ENCODE measurements around the gene SFXN3.

Gene SFXN3

DNA sequence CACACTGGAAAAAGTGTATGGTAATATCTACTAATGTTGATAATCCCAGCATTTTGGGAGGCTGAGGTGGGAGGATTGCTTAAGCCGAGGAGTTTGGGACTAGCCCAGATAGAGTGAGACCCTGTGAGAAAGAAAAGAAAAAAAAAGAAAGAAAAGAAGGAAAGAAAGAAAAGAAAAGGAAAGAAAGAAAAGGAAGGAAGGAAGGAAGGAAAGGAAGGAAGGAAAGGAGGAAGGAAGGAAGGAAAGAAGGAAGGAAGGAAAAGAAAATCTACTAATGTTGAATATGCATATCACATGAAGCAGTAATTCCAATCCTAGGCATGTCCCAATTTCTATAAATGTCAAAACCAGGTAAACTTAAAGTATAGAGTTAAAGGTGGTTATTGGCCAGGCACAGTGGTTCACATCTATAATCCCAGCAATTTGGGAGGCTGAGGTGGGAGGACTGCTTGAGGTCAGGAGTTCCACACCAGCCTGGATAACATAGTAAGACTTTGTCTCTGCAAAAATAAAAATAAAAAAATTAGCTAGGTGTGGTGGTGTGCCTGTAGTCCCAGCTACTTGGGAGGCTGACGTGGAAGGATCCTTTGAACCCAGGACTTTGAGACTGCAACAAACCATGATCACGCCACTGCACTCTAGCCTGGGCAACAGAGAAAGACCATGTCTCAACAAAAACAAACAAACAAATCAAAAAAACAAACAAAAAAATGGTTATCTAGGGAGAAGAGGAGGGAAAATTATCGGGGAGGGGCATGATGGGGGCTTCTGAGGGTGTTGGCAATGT, 25.5 kb downstream of the SFXN3 start:
- DNase-seq (ENCODE audit: low read depth in 2 of 2): no peak

DNA sequence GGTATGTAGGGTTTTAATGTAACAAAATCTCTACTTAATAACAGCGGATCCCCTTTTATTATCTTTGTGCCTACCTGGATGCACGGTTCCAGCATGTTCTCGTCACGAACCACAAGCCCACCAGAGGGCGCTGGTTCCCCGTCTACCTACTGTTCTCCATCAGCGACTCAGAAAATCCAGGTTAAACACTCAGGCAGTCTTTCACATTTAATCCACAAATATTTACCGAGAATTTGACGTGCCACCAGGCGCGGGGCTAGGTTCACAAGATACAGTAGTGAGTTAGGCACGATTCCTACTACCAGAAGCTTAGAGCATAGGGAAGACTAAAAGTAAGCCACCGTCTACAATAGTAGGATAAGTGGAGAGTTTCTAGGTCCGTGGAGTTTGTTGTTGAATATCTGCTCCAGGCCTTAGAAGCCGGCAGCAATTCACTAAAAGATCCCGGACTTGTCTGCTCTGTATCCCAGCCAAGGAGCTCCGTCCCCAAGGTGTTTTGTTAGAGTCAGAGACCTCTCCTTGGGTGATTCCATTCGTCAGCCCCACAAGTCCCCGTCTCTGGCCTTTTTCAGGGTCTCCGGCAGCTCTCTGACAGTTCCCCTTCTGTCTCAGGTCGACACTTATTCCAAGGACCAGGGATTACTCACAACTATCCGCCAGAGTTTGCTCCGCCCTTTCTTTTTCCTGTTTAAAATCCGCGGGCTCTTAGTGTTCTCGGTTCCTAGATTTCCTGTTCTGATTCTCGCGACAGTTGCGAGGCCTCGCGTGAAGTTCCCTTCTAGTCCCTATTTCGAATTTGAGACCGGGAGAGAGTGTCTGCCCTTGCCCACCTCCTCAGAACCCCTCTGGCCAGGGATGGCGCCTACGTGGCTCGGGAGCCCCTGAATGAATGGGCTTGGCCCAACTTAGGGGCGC, 29.3 kb downstream of the SFXN3 start:
- peak; percentile 88 to 96 for DNase-seq (ENCODE audit: low read depth in 2 of 2)

DNA sequence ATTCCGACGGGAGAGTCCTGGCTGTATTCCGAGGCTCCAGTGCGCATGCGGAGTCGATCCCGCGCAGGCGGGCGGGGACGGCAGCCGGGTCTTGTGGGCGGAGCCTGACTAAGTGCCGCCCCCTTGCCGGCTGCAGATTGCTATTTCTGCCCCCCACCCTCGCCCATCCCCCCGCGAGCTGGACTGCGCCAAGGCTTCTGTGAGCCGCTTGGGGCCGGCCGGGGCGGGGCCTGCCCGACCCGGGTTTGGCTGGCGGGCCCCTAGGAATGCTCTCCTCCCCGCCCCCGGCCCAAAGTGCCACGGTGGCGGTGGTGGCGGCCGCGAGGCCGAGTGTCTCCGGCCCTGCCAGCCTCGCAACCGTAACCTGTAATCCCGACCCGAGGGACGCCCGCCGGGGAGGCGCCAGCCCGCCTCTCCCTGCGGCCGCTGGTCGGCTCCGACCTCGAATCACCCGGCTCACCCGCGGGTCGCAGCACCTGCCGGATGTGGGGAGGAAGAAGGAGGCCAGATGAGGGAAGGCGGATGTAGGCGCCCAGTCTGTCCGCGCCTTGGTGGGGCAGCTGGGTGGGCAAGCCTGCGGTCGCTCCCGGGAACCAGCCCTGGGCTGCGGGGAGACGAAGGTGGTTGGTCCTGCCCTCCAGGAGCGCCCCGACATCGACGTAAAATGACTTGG, 30.1 kb downstream of the SFXN3 start:
- peak; percentile 88 to 91 for DNase-seq (ENCODE audit: low read depth in 2 of 2)

DNA sequence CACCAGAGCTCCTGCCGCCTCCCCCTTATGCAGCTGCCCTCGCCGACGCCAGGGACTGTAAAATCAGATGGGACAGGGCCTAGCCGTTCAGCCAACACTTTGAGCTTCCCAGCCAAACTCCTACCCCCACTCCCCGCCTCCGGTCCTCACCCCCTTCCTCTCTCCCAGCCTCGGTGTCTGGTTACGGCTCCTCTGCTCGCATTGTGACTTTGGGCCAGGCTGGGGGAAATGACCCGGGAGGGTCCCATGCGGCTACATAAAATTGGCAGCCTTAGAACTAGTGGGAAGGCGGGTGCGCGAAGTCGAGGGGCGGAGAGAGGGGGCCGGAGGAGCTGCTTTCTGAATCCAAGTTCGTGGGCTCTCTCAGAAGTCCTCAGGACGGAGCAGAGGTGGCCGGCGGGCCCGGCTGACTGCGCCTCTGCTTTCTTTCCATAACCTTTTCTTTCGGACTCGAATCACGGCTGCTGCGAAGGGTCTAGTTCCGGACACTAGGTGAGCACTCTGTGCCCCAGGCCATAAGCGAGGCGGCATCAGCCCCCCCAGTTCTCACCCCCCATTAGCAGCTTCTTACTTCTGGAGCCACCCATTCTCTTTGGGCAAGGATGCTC, 30.7 kb downstream of the SFXN3 start, which contains the start of gene KAZALD1:
TSS of gene KAZALD1 (plus strand) at position 366 of the 608 bp plus-strand sequence. CDS start 604 bp downstream, outside the sequence.
- DNase-seq (ENCODE audit: low read depth in 2 of 2): no peak

DNA sequence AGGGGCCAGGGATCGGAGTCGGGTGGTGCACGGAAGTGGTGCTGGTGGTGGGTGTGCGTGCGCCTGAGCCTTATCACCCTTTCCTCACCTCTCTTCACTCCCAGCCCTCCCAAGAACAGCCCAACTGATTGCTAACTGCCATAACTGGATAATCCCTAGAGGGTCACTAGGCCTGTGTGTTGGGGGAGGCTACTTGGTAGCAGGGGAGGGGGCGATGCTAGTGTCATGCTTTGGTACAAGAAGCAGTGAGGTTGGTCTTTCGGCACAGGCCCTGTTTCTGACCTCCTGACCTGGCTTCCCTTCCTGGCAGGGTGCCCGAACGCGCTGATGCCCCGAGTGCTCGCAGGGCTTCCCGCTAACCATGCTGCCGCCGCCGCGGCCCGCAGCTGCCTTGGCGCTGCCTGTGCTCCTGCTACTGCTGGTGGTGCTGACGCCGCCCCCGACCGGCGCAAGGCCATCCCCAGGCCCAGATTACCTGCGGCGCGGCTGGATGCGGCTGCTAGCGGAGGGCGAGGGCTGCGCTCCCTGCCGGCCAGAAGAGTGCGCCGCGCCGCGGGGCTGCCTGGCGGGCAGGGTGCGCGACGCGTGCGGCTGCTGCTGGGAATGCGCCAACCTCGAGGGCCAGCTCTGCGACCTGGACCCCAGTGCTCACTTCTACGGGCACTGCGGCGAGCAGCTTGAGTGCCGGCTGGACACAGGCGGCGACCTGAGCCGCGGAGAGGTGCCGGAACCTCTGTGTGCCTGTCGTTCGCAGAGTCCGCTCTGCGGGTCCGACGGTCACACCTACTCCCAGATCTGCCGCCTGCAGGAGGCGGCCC, 31.4 kb downstream of the SFXN3 start:
- DNase-seq (ENCODE audit: low read depth in 2 of 2): peak; percentile 42 to 55

DNA sequence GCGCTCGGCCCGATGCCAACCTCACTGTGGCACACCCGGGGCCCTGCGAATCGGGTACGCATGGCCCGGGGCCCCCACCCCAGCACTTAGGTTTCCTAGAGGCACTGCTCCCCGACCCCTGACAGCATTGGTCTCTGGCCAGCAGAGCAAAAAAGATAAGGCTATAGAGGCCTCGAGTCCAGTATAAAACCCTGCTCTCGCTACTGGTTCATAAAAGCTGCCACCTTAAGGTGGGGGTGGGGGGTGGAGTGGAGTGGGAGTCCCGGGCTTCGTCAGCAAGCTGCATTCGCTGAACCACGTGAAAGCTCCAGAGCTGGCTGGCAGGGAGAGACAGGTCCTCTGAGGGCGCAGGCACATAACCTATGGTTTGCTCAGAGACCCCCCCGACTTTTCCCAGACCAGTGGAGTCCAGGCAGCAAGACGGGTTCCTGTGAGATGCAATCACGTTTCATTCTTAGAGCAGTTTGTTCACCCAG, 32.1 kb downstream of the SFXN3 start:
- DNase-seq (ENCODE audit: low read depth in 2 of 2): no peak

DNA sequence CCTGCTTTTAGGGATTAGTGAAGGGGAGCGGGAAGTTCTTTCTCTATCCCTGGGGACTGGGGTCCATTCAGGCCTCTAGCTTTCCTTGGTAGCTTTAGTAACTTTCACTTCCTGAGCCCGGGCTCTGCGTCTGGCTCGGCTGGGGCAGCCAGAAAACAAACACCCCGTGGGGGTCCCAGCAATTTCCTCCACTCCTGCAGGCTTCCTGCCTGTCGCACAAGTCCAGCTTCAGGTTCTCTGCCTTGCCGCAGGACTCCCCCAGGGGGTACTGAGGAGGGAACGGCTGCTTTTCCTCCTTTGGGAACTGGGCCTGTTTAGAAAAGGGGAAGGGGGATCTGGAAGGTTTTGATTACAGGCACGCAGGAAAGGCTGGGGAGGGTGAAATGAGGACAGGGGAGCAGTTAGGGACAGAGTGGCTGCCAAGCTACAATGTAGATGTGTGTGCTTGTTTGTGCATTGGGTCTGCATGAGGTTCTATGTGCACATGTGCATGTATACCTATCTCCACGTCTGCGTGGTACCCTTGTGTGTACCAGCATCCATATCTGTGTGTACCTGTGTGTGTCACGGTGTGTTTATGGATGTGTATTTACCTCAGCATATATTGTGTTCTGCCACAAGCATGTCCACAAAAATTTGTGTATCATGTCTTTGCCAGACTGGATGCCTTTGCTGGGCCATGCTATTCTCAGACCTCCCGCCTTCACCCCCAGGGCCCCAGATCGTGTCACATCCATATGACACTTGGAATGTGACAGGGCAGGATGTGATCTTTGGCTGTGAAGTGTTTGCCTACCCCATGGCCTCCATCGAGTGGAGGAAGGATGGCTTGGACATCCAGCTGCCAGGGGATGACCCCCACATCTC, 32.7 kb downstream of the SFXN3 start:
- DNase-seq (ENCODE audit: low read depth in 2 of 2): no peak

DNA sequence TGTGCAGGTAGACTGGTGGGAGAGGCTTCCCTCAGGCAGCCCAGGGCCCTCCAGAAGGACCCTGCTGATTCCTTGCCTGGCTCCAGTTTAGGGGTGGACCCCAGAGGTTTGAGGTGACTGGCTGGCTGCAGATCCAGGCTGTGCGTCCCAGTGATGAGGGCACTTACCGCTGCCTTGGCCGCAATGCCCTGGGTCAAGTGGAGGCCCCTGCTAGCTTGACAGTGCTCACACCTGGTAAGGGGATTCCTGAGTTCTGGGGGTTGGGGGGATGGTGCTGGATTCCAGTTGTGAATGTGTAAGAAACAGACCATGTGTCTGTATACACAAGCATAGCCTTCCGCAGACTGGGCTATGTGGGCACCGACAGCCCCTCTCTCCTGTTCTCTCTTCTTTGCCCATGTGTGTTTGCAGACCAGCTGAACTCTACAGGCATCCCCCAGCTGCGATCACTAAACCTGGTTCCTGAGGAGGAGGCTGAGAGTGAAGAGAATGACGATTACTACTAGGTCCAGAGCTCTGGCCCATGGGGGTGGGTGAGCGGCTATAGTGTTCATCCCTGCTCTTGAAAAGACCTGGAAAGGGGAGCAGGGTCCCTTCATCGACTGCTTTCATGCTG, 33.5 kb downstream of the SFXN3 start:
- no peak for DNase-seq (ENCODE audit: low read depth in 2 of 2)

DNA sequence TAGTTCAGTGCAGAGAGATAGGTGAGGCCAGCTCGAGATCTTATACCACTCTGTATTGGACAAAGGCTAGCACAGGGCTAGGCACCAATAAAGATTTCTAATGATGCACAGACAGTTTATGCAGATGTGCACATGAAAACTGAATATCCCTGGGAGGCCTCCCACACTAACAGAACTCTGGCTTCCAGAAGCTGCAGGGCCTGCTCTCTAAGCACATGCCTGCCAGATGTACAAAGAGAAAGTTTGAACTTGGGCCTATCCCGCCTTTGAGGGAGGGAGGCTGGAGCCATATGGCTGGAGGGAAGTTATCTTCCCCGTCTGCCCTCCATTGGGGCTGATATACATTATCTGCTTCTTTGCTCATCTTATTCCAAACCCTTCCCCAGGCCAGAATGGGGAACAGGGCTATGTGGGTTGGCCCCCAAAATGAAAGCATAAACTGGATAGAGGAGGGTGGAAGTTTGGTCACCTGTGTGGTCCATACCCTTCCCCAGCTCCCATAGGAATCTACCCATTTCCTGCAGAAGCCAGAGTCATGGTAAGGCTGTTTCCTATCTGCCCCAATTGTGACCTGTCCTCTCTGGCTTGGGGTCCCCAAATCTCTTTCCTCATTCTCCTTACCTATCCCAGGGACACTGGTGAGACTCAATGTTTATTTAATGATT, 34.6 kb downstream of the SFXN3 start:
- DNase-seq (ENCODE audit: low read depth in 2 of 2): no peak

DNA sequence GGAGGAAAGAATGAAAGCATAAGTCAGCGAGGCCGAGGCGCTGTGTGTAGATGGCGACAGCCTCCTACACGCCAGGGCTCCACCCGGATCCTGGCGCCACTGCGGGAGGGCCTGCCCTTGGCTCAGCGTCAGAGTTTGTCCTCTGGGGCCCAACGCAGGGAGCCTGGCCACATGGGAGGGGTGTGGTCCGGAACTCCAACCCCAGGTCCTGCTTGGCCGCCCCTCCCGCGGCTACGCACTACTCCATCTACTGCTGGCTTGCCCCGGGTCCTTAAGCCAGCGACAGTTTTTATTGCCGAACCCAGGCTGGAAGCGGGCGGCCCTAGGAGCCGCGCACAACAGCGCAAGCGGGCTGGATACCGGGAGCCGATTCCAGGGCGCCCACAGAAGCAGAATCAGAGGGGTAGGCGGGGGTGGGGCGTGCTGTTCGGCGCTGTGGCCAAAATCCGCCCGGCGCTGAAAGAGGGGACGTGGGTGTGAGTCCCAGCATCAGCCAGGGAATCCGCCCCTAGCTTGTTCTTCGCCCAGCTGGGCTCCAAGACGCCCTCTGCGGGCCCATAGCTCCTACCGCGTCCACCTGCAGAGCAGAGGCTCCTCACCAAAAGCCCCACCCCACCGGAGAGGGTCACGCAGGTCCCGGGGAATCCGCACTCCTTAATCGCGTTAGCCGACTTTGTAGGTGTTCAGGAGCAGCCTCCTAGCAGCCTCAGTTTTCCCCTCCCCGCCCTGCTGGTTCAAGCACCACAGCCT, 35.3 kb downstream of the SFXN3 start:
- peak in 1 of 2 donors; percentile 36 for DNase-seq (ENCODE audit: low read depth in 2 of 2)

DNA sequence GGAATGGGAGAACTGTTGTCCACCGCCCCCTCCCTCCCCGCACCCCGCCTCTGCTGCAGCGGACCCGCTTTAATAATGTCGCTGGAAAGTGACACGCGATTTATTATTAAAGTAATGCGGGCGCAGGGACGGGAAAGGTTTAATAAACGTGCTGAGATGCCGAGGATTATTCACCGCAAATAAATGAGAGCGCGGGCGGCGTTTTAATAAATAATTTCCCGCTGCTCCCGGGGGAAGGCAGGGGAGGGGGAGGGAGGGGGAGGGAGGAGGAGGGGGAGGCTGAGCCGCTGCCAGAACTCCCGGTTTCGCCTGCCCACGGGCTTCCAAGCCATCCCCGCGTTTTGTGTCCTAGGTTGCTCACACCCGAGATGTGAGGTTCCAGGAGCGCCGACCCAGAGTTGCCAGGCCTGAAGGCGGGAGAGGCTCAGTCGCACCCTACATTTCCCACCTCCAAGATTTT, 35.9 kb downstream of the SFXN3 start:
- no peak for DNase-seq (ENCODE audit: low read depth in 2 of 2)

DNA sequence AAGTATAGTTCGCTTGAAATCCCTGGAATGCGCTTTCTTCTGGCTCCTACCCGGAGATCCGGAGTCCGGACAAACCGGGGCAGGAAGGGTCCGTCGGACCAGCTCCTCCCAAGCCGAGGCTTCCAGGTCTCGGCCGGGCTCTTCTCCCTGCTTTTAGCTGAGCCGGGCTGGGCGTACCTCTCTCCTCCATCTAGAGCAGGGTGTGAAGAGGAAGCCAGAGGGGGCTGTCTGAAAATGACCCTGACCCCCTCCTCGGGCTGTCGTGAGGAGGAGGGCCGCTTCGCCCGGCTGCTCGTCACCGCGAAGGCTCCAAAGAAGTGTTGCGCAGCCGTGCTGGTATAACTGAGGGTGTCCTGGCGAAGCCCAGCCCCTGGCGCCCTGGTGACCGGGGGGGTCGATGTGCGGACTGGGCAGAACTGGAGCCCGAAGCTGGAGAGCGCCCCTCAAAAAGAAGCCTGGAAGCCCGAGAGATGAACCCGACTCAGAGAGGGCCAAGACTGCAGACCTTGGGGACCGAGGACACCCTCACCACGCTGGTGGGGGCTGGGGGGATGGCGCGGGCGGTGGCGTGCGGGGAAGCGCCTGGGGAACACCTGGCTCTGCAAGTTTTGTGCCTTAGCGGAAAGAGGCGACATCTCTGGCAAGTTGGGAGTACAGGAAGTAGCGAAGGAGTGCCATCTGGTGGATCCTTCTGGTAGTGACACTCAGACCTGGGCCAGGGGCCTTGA, 36.5 kb downstream of the SFXN3 start:
- peak; percentile 69 to 75 for DNase-seq (ENCODE audit: low read depth in 2 of 2)

DNA sequence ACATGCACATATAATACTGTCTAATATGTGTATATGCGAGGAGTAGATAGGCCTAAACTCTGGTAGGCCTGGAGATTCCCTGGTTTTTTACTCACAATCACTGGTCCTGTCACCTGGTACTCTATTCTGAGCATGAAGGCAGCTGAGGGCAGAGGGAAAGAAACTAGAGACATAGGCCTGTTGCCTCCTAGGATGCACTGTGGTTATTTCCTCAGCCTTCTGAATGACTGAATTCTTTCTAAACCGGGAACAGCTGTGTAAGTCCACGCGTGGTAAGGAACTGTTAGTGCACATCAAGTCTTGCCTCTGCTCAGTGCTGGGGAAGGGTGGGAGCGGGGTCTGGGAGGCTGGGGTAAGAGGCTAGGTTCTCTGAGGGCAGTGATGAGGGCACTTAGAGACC, 38.4 kb downstream of the SFXN3 start:
- DNase-seq (ENCODE audit: low read depth in 2 of 2): no peak

DNA sequence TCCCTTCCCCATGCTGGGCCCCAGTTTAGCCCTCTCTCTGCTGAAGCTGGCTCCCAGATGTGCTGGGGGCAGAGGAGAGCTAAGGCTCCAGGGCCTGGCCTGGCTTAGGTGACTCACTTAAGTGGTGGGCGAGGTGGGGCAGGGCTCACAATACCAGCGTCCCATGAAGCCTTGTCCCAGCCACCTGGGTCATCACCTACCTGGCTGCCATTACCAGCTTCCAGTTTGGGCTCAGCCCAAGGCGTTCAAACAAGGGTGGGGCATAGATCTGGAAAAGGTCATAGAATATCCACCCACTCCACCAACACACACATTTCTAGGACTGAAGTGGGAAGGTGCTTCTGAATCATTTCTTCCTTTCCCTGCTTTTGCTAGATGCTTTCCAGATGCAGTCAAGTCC, 39.1 kb downstream of the SFXN3 start:
- no peak for DNase-seq (ENCODE audit: low read depth in 2 of 2)

DNA sequence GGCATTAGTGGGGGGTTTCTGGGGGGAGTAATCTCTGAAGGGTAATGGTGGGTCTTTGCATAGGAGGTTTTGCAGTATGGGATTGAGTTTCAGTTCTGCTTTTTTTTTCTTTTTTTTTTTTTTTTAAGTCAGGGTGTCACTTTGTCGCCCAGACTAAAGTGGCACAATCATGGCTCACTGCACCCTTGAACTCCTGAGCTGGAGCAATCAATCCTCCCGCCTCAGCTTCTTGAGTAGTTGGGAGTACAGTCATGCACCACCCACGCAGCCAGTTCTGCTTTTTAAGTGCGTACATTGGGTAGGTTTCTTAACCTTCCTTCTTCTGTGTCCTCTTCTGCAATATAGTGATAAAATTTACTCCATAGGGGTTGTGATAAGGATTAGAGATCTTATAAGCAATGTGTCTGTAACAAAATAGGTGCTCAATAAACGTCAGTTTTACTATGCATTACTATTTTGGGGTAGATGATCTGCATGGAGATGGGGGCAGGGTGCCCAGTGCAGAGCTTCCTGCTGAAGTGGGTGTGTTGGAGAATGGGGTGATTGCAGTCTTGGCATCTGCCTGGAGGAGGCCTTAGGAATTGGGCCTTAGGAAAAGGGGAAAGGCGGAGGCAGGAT, 40.3 kb downstream of the SFXN3 start:
- DNase-seq (ENCODE audit: low read depth in 2 of 2): no peak

DNA sequence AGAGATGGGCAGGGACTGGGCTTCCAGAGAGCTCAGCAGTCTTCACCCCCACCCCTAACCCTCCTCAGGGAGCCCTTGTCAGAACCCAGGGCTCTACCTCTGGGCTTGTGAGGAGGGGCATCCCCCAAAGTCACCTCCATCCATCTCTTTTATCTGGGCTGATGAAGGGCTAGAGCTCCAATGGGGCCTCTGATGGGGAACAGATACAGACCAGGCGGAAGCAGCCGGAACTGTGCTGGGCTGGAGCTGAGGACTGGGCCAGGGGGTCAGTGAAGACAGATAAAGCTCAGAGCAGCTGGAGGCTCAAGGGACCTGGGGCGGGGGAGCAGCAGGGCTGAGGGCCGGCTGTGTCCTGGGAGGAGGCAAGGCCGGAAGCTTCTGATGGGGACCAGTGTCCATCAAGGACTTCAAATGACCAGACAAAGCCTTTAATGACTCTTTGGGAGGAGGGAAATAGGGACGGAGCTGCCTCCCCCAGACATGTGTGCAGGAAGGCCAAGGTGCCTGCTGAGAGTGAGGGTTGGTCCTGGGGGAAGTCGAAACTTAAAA, 40.9 kb downstream of the SFXN3 start:
- DNase-seq (ENCODE audit: low read depth in 2 of 2): no peak

Measured in stimulated activated CD4-positive, alpha-beta T cell treated with anti-CD3 and anti-CD28 coated beads, Interleukin-4, amount 100 ng/mL, for 48 hours (primary cell).